ENCODE results near the gene JAZF1.

- TF ChIP-seq CTCF (IDR thresholded peaks at IDR 0.05) (no peak), POLR2A (IDR thresholded peaks at IDR 0.05) (no peak)
These were observed 65.3 kb downstream of the JAZF1 start for GRCh38 chr7:28115261-28115660.

Measured in breast epithelium (tissue), 3 donors.